HepG2 (cell line): ENCODE data around the gene PGAP1. TPM values are rescaled to one million over a fixed set of nuclear protein-coding genes. Genes with fewer than 3 reads are reported as not detected.

Experiments
- ATF7-NPFF ChIP-seq: sonication (generic); formaldehyde crosslinking; IDR thresholded peaks from 2 replicates; pipeline ENCODE4 v1.8.1; 2023; ENCODE audit warnings: mild to moderate bottlenecking, low read depth, missing genetic modification reagents, moderate library complexity
- ATRX ChIP-seq: sonication (generic); formaldehyde crosslinking; IDR thresholded peaks from 2 replicates; pipeline ENCODE4 v1.4.0; 2020; ENCODE audit warnings: missing genetic modification reagents, borderline replicate concordance
- CBX2 ChIP-seq, 2 experiments: fragments of 200-600 bp in 1 of 2; sonication (generic); formaldehyde crosslinking in 1 of 2; IDR thresholded peaks; 2 replicates each; pipeline versions ENCODE4 v1.7.0 to v1.8.1; 2018 to 2022; ENCODE audit warnings: low read depth in 2 of 2, low read length in 1 of 2, mild to moderate bottlenecking in 1 of 2, missing genetic modification reagents in 1 of 2
- CEBPG ChIP-seq: IDR thresholded peaks from 2 replicates; pipeline ENCODE4 v1.6.1; 2016
- DNMT3B ChIP-seq: conservative IDR thresholded peaks from 2 replicates; pipeline ENCODE4 v1.6.1; 2016; ENCODE audit warnings: missing biosample characterization, control low read depth
- ELF1 ChIP-seq: sonication (generic); formaldehyde crosslinking; IDR thresholded peaks from 2 replicates; pipeline ENCODE4 v1.4.0; 2020; ENCODE audit warnings: missing genetic modification reagents
- FOXP1 ChIP-seq, 2 experiments: fragments of 450-650 bp in 1 of 2; IDR thresholded peaks; 2 replicates each; pipeline ENCODE4 v1.6.1; 2017 to 2018; ENCODE audit warnings: antibody characterized with exemption in 1 of 2
- LCORL ChIP-seq, 2 experiments: fragments of 450-650 bp in 1 of 2; sonication (generic) in 1 of 2; formaldehyde crosslinking in 1 of 2; IDR thresholded peaks; 2 replicates each; pipeline versions ENCODE4 v1.5.0 to v1.6.1; 2017 to 2020; ENCODE audit warnings: antibody characterized with exemption in 1 of 2, missing genetic modification reagents in 1 of 2
- MIER2 ChIP-seq: IDR thresholded peaks from 2 replicates; pipeline ENCODE4 v1.6.1; 2016; ENCODE audit warnings: missing biosample characterization, missing genetic modification reagents
- MZF1 ChIP-seq: sonication (generic); formaldehyde crosslinking; IDR thresholded peaks from 2 replicates; pipeline ENCODE4 v1.8.1; 2023; ENCODE audit warnings: mild to moderate bottlenecking, missing genetic modification reagents, borderline replicate concordance
- NFE2L2 ChIP-seq: fragments of 150-350 bp; IDR thresholded peaks from 2 replicates; pipeline ENCODE4 v1.6.1; 2014; ENCODE audit warnings: low read length
- NONO ChIP-seq, 2 experiments: fragments of 450-650 bp in 1 of 2; sonication (generic) in 1 of 2; formaldehyde crosslinking in 1 of 2; IDR thresholded peaks in 1 of 2; conservative IDR thresholded peaks in 1 of 2; 2 replicates each; pipeline versions ENCODE4 v1.6.1 to v1.8.0; 2017 to 2022; ENCODE audit warnings: mild to moderate bottlenecking in 1 of 2, missing genetic modification reagents in 1 of 2, moderate library complexity in 1 of 2
- POLR2G ChIP-seq: fragments of 200-400 bp; formaldehyde crosslinking; IDR thresholded peaks from 2 replicates; pipeline ENCODE4 v1.6.1; 2018; ENCODE audit warnings: mild to moderate bottlenecking, low read depth, low read length, moderate library complexity
- SKI ChIP-seq: fragments of 450-650 bp; IDR thresholded peaks from one replicate; pipeline ENCODE4 v1.6.1; 2018; ENCODE audit warnings: mild to moderate bottlenecking; ENCODE audit not compliant: partially characterized antibody
- SNAI1 ChIP-seq: sonication (generic); formaldehyde crosslinking; IDR thresholded peaks from 2 replicates; pipeline ENCODE4 v1.5.0; 2020; ENCODE audit warnings: mild to moderate bottlenecking, missing genetic modification reagents, borderline replicate concordance
- SNAPC2 ChIP-seq: sonication (generic); formaldehyde crosslinking; IDR thresholded peaks from 2 replicates; pipeline ENCODE4 v1.8.1; 2022; ENCODE audit warnings: mild to moderate bottlenecking, missing genetic modification reagents
- ZMYM4 ChIP-seq: sonication (generic); formaldehyde crosslinking; IDR thresholded peaks from 2 replicates; pipeline ENCODE4 v1.8.1; 2023; ENCODE audit warnings: mild to moderate bottlenecking, missing genetic modification reagents
- ZNF546 ChIP-seq: sonication (generic); formaldehyde crosslinking; conservative IDR thresholded peaks from 2 replicates; pipeline ENCODE4 v1.8.1; 2023; ENCODE audit warnings: mild to moderate bottlenecking, missing genetic modification reagents
- ZNF816 ChIP-seq: sonication (generic); formaldehyde crosslinking; IDR thresholded peaks from 2 replicates; pipeline ENCODE4 v1.8.0; 2022; ENCODE audit warnings: missing genetic modification reagents, mild to moderate bottlenecking, borderline replicate concordance
- polyA plus RNA-seq, 8 experiments: library from polyadenylated mRNA; depleted of rRNA in 3 of 8; stranded (reverse) in 7 of 8; unstranded in 1 of 8; fragments of >200 nt; fragmentation: Illumina TruSeq in 4 of 8; extraction: Trizol in 4 of 8; gene quantifications; 2 replicates each; pipeline versions ENCODE4 v1.2.1 to v1.2.3, GENCODE V29; 2011 to 2016; ENCODE audit warnings: low read depth in 4 of 8, missing spikeins in 1 of 8, mixed read lengths in 1 of 8; ENCODE audit not compliant: insufficient read depth in 1 of 8
- total RNA-seq, 5 experiments: library from RNA; depleted of rRNA; stranded (reverse); fragments of >200 nt; fragmentation: Illumina TruSeq; extraction: Trizol; gene quantifications; 2 replicates each; pipeline ENCODE4 v1.2.3, GENCODE V29; 2016; ENCODE audit warnings: low read depth in 1 of 5
- TF ChIP-seq, protein P1 (sequence below): sonication (generic); formaldehyde crosslinking; IDR thresholded peaks from 2 replicates; pipeline ENCODE4 v1.4.0; 2020; ENCODE audit warnings: missing genetic modification reagents
- TF ChIP-seq, protein P2 (sequence below): sonication (generic); formaldehyde crosslinking; IDR thresholded peaks from 2 replicates; pipeline ENCODE4 v1.4.0; 2020; ENCODE audit warnings: missing genetic modification reagents
- TF ChIP-seq, protein P3 (sequence below): sonication (generic); formaldehyde crosslinking; conservative IDR thresholded peaks from 2 replicates; pipeline ENCODE4 v1.5.0; 2020; ENCODE audit warnings: missing genetic modification reagents

PGAP1 gene
- total and polyA plus RNA-seq, 2 of the 13 experiments (the other 11 are each of a cell fraction or from before 2014, with no cell fraction given), result 4.1 to 6.4 TPM

DNA sequence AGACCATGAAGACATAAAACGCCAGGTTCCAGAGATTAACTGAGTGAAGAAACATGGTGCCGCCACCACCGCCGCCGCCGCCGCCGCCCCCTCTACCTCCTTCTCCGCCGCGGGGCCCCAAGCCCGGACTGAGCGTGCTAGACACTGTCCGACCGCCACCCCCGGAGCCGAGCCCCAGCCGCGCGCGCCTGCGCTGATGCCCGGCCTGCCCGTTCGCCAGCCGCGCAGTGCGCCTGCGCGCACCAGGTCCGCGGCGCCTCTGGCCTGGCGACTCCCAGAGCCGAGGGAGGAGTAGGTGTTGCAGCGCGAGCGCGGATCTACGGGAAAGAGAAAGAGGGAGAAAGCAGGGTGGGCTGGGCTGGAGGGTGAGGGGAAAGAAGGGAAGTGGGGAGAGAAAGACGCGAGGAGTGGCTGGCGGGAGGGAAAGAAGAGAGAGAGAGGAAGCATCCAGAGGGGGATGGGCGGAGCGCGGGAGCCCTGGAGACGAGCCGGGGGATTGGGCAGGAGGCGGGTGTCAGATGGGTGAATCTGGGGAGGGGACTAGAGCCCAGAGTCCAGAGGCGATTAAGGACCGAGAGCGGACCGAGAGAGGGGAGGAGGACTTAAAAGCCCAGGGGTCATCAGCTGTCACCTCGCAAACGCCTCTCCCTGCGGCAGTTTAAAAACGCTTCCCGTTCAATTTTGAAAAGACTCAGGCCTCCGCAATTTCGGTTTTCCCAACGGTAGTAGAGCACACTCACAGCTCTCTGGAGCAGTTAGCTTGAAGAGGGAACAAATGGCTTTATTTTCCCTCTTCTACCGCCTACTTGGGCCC lies at the start of gene PGAP1 (continued):
- TF ChIP-seq LCORL (IDR thresholded peaks at IDR 0.05), result peak; percentile 76
- TF ChIP-seq LCORL (CRISPR knock-in tag; IDR thresholded peaks at IDR 0.05), result peak; percentile 86
- no peak for TF ChIP-seq ATF7-NPFF (CRISPR knock-in tag)
- TF ChIP-seq ELF1 (CRISPR knock-in tag), result peak; percentile 60
- no peak; the same call in 1 of the 2 replicates for TF ChIP-seq SNAI1
- no peak for TF ChIP-seq MIER2
- peak; percentile 75 for TF ChIP-seq ZMYM4 (CRISPR knock-in tag)
- TF ChIP-seq, protein P1, sequence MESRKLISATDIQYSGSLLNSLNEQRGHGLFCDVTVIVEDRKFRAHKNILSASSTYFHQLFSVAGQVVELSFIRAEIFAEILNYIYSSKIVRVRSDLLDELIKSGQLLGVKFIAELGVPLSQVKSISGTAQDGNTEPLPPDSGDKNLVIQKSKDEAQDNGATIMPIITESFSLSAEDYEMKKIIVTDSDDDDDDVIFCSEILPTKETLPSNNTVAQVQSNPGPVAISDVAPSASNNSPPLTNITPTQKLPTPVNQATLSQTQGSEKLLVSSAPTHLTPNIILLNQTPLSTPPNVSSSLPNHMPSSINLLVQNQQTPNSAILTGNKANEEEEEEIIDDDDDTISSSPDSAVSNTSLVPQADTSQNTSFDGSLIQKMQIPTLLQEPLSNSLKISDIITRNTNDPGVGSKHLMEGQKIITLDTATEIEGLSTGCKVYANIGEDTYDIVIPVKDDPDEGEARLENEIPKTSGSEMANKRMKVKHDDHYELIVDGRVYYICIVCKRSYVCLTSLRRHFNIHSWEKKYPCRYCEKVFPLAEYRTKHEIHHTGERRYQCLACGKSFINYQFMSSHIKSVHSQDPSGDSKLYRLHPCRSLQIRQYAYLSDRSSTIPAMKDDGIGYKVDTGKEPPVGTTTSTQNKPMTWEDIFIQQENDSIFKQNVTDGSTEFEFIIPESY (CRISPR knock-in tag), result no peak; the same call in 1 of the 2 replicates
- no peak for TF ChIP-seq NFE2L2
- no peak for TF ChIP-seq ATRX
- no peak for TF ChIP-seq MZF1
- TF ChIP-seq SNAPC2, result no peak
- peak; percentile 26; the same call in 1 of the 2 replicates for TF ChIP-seq CEBPG (CRISPR knock-in tag)
- no peak; the same call in none of the 2 replicates for TF ChIP-seq POLR2G
- TF ChIP-seq NONO (IDR thresholded peaks at IDR 0.05), result no peak
- TF ChIP-seq NONO (CRISPR knock-in tag; conservative IDR thresholded peaks at IDR 0.05), result peak; percentile 94
- peak; percentile 46; the same call in 1 of the 2 replicates for TF ChIP-seq FOXP1 (IDR thresholded peaks at IDR 0.05)
- no peak for TF ChIP-seq FOXP1 (CRISPR knock-in tag; IDR thresholded peaks at IDR 0.05)
- peak; percentile 51; the same call in 1 of the 2 replicates for TF ChIP-seq DNMT3B
- no peak for TF ChIP-seq CBX2 (IDR thresholded peaks at IDR 0.05; ENCODE audit: low read depth, low read length)
- TF ChIP-seq CBX2 (CRISPR knock-in tag; IDR thresholded peaks at IDR 0.05; ENCODE audit: low read depth), result peak; percentile 80
- TF ChIP-seq ZNF816 (CRISPR knock-in tag), result peak; percentile 41; the same call in 1 of the 2 replicates
- TF ChIP-seq, protein P2, sequence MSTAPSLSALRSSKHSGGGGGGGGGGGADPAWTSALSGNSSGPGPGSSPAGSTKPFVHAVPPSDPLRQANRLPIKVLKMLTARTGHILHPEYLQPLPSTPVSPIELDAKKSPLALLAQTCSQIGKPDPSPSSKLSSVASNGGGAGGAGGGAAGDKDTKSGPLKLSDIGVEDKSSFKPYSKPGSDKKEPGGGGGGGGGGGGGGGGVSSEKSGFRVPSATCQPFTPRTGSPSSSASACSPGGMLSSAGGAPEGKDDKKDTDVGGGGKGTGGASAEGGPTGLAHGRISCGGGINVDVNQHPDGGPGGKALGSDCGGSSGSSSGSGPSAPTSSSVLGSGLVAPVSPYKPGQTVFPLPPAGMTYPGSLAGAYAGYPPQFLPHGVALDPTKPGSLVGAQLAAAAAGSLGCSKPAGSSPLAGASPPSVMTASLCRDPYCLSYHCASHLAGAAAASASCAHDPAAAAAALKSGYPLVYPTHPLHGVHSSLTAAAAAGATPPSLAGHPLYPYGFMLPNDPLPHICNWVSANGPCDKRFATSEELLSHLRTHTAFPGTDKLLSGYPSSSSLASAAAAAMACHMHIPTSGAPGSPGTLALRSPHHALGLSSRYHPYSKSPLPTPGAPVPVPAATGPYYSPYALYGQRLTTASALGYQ (CRISPR knock-in tag), result 0 out of 2 replicates have a peak, but pooled peaks have one; percentile 24
- peak; percentile 48 for TF ChIP-seq SKI
- TF ChIP-seq, protein P3, sequence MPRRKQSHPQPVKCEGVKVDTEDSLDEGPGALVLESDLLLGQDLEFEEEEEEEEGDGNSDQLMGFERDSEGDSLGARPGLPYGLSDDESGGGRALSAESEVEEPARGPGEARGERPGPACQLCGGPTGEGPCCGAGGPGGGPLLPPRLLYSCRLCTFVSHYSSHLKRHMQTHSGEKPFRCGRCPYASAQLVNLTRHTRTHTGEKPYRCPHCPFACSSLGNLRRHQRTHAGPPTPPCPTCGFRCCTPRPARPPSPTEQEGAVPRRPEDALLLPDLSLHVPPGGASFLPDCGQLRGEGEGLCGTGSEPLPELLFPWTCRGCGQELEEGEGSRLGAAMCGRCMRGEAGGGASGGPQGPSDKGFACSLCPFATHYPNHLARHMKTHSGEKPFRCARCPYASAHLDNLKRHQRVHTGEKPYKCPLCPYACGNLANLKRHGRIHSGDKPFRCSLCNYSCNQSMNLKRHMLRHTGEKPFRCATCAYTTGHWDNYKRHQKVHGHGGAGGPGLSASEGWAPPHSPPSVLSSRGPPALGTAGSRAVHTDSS, result no peak
- no peak; the same call in 1 of the 2 replicates for TF ChIP-seq ZNF546
